LNCAP (cell line): ENCODE results near the gene TTC39B.

Experiments used
- CTCF ChIP-seq: fragments of 450-650 bp; IDR thresholded peaks from 2 replicates; pipeline ENCODE4 v1.5.1; 2017; ENCODE audit warnings: mild to moderate bottlenecking

Gene TTC39B

DNA sequence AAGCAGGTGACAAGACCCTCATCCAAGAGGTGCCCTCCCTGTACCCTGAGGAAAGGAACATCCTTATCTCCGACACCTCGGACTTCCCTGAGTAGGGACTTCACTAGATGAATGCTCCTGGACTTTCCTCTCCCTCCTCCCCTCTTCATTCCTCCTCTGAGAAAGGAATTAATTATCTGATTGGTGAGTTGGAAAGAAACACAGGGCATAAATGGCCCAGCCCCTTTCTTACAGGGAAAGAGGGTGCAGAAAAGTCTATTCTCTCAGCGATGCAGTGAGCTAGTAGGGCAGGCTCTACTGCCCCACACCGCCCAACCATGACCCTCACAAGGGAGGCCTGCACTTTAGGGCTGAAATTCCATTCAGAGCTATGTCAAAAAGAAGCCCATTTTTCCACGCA is 87.5 kb downstream of the TTC39B start:
- TF ChIP-seq CTCF = no peak

DNA sequence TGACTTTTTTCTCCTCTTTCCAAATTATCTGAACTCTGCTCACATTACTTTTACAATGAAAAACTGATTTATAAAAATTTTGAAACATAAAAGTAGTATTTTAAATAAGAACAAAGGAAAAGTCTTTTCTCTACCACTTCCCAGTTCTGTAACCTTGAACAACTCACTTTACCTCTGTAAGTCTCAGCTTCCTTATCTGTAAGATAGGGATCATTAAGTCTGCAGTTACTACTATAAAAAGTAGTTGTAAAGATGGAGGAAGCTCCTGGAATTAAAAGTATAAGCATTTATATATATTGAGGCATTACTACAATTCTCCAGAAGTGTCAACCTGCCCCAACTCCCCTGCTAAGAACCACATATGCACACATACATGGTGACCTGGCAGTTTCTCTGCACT is 88.0 kb downstream of the TTC39B start:
- no peak for TF ChIP-seq CTCF

GRCh38 chr9:15213249-15213648 is 93.8 kb downstream of the TTC39B start:
- no peak for TF ChIP-seq CTCF

DNA sequence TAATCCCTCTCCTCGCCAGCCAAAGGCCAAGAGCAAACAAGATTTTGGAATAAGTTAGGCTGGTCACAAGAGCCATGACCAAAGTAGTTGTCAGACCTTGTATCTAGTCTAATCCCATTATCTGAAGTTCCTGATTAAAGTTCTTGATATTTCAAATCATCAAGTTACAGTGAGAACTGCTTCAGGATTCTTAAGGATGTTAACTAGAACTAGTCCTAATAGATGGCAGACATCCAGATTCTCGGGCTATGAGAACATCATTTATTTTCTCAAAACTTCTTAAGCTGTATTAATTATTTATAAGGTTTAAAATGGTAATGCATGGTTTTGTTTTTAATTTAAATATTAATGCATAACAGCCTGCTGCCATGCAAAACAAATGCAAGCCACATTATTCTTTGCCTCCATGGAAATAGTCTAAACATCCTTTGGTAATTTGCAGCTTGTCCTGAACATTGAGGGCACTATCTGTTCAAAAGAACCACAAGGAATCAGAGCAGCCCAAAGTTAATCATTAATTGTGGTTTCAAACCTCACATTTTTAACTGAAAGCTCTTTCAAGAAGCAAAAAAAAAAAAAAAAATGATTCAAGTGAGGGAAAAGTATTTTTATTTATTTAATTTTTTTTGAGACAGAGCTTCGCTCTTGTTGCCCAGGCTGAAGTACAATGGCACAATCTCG is 95.1 kb downstream of the TTC39B start:
- no peak for TF ChIP-seq CTCF

GRCh38 chr9:15211160-15211814 is 95.7 kb downstream of the TTC39B start:
- TF ChIP-seq CTCF = peak; percentile 94

- TF ChIP-seq CTCF = no peak
Observed at GRCh38 chr9:15206903-15207696, 99.9 kb downstream of the TTC39B start.

- TF ChIP-seq CTCF = no peak
Observed at GRCh38 chr9:15205632-15206420, 101.2 kb downstream of the TTC39B start.
